Spleen (tissue), 7 donors: Measurements from ENCODE around the gene GMPPB.

Source experiments
- CTCF ChIP-seq, 11 experiments: fragments of 200-600 bp in 7 of 11; fragments of 450-650 bp in 4 of 11; sonication (generic) in 4 of 11; IDR thresholded peaks in 8 of 11; conservative IDR thresholded peaks in 3 of 11; 1 replicate in 7 of 11; 2 replicates in 4 of 11; pipeline versions ENCODE4 v1.4.0 to v1.8.0; 2016 to 2021; ENCODE audit warnings: antibody characterized with exemption in 11 of 11, inconsistent platforms in 4 of 11, mild to moderate bottlenecking in 1 of 11
- POLR2A ChIP-seq, 3 donors: fragments of 450-650 bp; IDR thresholded peaks; one replicate each; pipeline ENCODE4 v1.5.1; 2017; ENCODE audit warnings: antibody characterized with exemption in 3 of 3, mild to moderate bottlenecking in 1 of 3
- donor health status: DM: no; HTN: no; CAD: no; lungs with moderate emphysema.
- donor health status: DM: no; HTN: no; CAD: no.
- donor health status: DM: no; HTN: no; CAD: no.

DNA sequence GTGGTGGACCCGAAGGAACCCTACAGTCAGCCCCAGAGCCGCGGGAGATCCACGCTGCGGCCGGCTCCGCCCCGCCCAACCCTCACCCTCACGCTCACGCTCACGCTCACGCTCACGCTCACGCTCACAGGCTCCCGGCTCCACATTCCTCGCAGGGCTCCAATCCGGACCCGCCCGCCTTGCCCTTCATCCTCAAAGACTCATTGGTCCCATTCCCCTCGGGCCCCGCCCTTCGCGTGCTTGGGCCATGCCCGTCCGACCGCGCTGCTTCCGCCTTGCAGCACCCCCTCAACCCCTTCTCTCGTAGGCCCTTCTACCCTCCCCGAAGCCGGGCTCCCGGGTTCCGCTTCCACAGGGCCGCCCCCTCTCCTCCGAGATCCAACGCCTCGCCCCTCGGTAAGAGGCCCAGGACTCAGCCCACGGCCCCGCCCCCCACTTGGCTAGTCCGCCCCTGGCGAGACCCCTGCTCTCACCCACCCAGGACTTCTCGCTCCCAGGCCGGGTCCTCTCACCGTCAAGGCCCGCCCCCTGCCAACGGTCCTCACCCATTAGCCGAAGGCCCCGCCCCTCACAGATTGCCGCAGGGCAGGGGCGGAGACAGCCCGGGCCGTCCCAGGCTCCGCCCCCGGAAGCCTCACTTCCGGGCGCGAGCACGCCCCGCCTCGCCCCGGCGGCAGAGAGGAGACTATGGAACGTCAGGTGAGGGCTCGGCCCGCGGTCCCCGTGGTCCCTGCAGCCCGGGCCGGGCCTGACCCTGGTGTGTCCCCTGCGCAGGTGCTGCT lies 49.8 kb downstream of the GMPPB start, which contains the start of gene APEH:
- peak in 2 of 11 experiments; percentile 26 to 46 for TF ChIP-seq CTCF (IDR thresholded peaks at IDR 0.05 in 8 of 11, conservative IDR thresholded peaks at IDR 0.05 in 3 of 11)
- TF ChIP-seq POLR2A (IDR thresholded peaks at IDR 0.05), result no peak
